Naive thymus-derived CD4-positive, alpha-beta T cell (primary cell): ENCODE data around the gene HRAS. TPM values are rescaled to one million over a fixed set of nuclear protein-coding genes. Genes with fewer than 3 reads are reported as not detected.

Experiments used
- ATAC-seq: fragments of 150-1000 bp; cut with Tn5 transposase; 2 replicates; pipeline ENCODE4 v1.10.0; 2021; ENCODE audit warnings: mild to moderate bottlenecking, moderate library complexity
- CTCF ChIA-PET: fragments of 350-600 bp; sonication (Branson Sonifier 250); formaldehyde crosslinking; loops from one replicate; lab custom pipeline; 2021; ENCODE audit warnings: antibody characterized with exemption; lab: Charles Lee
- POLR2A ChIA-PET: fragments of 350-600 bp; sonication (Branson Sonifier 250); formaldehyde crosslinking; loops from one replicate; lab custom pipeline; 2021; ENCODE audit warnings: antibody characterized with exemption, inconsistent platforms; lab: Charles Lee
- DNase-seq, 9 donors: peaks; one replicate each; pipeline versions ENCODE4 v3.0.0 to v3.0.0-alpha.2; 2020 to 2022; ENCODE audit warnings: mixed read lengths in 1 of 9
- H3K27ac ChIP-seq: one replicate; pipeline ENCODE4 v1.7.0; 2013; ENCODE audit warnings: mild to moderate bottlenecking, low read depth, low read length, moderate library complexity
- H3K27me3 ChIP-seq, 2 donors: one replicate each; pipeline ENCODE4 v1.7.0; 2013; ENCODE audit warnings: low read length in 2 of 2, mild to moderate bottlenecking in 2 of 2, moderate library complexity in 2 of 2; ENCODE audit not compliant: control insufficient read depth in 2 of 2, insufficient read depth in 2 of 2
- H3K36me3 ChIP-seq, 3 experiments: 1 replicate in 2 of 3; 2 replicates in 1 of 3; pipeline ENCODE4 v1.7.0; 2013; ENCODE audit warnings: low read length in 3 of 3, mild to moderate bottlenecking in 3 of 3, moderate library complexity in 1 of 3; ENCODE audit not compliant: insufficient read depth in 3 of 3, control insufficient read depth in 2 of 3
- H3K4me1 ChIP-seq, 2 donors: one replicate each; pipeline ENCODE4 v1.7.0; 2013; ENCODE audit warnings: low read length in 2 of 2, mild to moderate bottlenecking in 2 of 2, moderate library complexity in 1 of 2; ENCODE audit not compliant: control insufficient read depth in 2 of 2, insufficient read depth in 2 of 2
- H3K4me3 ChIP-seq: 2 replicates; pipeline ENCODE4 v1.7.0; 2013; ENCODE audit warnings: mild to moderate bottlenecking, low read length
- H3K9me3 ChIP-seq, 3 experiments: 1 replicate in 2 of 3; 2 replicates in 1 of 3; pipeline ENCODE4 v1.7.0; 2013; ENCODE audit warnings: low read length in 3 of 3; ENCODE audit not compliant: control insufficient read depth in 2 of 3
- H3K27ac Mint-ChIP-seq, 9 donors: one replicate each; pipeline ENCODE4 v1.8.0; 2020 to 2022; ENCODE audit warnings: mixed read lengths in 9 of 9, mild to moderate bottlenecking in 8 of 9, moderate library complexity in 5 of 9, inconsistent platforms in 2 of 9
- H3K27me3 Mint-ChIP-seq, 5 donors: one replicate each; pipeline ENCODE4 v1.8.0; 2021 to 2022; ENCODE audit warnings: mixed read lengths in 5 of 5, mild to moderate bottlenecking in 1 of 5
- H3K36me3 Mint-ChIP-seq, 5 donors: one replicate each; pipeline ENCODE4 v1.8.0; 2020 to 2022; ENCODE audit warnings: mixed read lengths in 5 of 5, mild to moderate bottlenecking in 3 of 5, inconsistent platforms in 1 of 5
- H3K4me1 Mint-ChIP-seq, 7 donors: one replicate each; pipeline ENCODE4 v1.8.0; 2020 to 2022; ENCODE audit warnings: mixed read lengths in 7 of 7, mild to moderate bottlenecking in 3 of 7, inconsistent platforms in 1 of 7
- H3K4me3 Mint-ChIP-seq, 10 donors: one replicate each; pipeline ENCODE4 v1.8.0; 2020 to 2022; ENCODE audit warnings: mild to moderate bottlenecking in 10 of 10, mixed read lengths in 10 of 10, moderate library complexity in 6 of 10, inconsistent platforms in 2 of 10
- H3K9me3 Mint-ChIP-seq, 11 donors: one replicate each; pipeline ENCODE4 v1.8.0; 2020 to 2022; ENCODE audit warnings: mixed read lengths in 11 of 11, mild to moderate bottlenecking in 4 of 11, inconsistent platforms in 1 of 11, moderate library complexity in 1 of 11
- intact Hi-C, 2 donors: fragments of 100-400 bp; cut with micrococcal nuclease; formaldehyde crosslinking; loops; one replicate each; pipeline ENCODE4 v1.15.1; 2023
- polyA plus RNA-seq, 2 donors: library from polyadenylated mRNA; unstranded; fragments of 300-500 nt; fragmentation: Illumina TruSeq; gene quantifications; one replicate each; pipeline ENCODE4 v1.2.3, GENCODE V29; 2021
- total RNA-seq, 6 experiments: library from RNA in 5 of 6; stranded (reverse) in 5 of 6; gene quantifications; 1 replicate in 5 of 6; 2 replicates in 1 of 6; pipeline ENCODE4 v1.2.3 and lab custom pipeline; 2021 to 2026

Gene HRAS
- total and polyA plus RNA-seq, 7 experiments from 2014 or later: 12.6 to 52.0 (median 29.0) TPM

GRCh38 chr11:504994-505344 is 30.4 kb downstream of the HRAS start:
- no peaks in the 10 kb centered on the region for H3K9me3 ChIP-seq
- peaks cover 0 to 11% (median 3%) of the 10 kb centered on the region in 5 donors for H3K36me3 Mint-ChIP-seq
- intact Hi-C loops: loop anchor here (5.0 kb wide), 4 partner anchors 148 to 757 kb away; partner anchors contain the start of genes IFITM1 (in 1 of the 2) and IFITM2 (in 1 of the 2)
- H3K4me1 ChIP-seq: peaks cover 12 to 26% of the 10 kb centered on the region in 2 donors
- H3K4me3 ChIP-seq: no peak overlapping the region
- H3K27ac ChIP-seq: peak overlapping the region; percentile 99
- peaks cover 5 to 33% (median 24%) of the 10 kb centered on the region in 7 donors for H3K4me1 Mint-ChIP-seq
- DNase-seq: no peak
- ATAC-seq: no peak
- H3K4me3 Mint-ChIP-seq: peak overlapping the region; percentile 61 to 99 (median 86)
- no peaks in the 10 kb centered on the region for H3K27me3 ChIP-seq
- peak overlapping the region in 8 of 9 donors; percentile 14 to 100 (median 99) for H3K27ac Mint-ChIP-seq
- no peaks in the 10 kb centered on the region for H3K27me3 Mint-ChIP-seq
- CTCF ChIA-PET: no interaction called here
- peaks cover 0 to 27% (median 10%) of the 10 kb centered on the region in 3 experiments for H3K36me3 ChIP-seq
- POLR2A ChIA-PET: interaction anchor here (0.6 kb wide), 1 partner anchor 50 kb away, joined by 3 read pairs; no protein-coding TSS in a partner anchor
- H3K9me3 Mint-ChIP-seq: peaks cover 0 to 4% (median 0%) of the 10 kb centered on the region in 11 donors

- Histone ChIP-seq H3K27me3 (no peaks in the 10 kb centered on the region), H3K9me3 (no peaks in the 10 kb centered on the region), H3K27ac (no peak overlapping the region), H3K4me3 (no peak overlapping the region), H3K36me3 (peaks cover 0 to 33% (median 16%) of the 10 kb centered on the region in 3 experiments), H3K4me1 (peaks cover 12 to 26% of the 10 kb centered on the region in 2 donors)
- H3K27me3 Mint-ChIP-seq: no peaks in the 10 kb centered on the region
- ChIA-PET POLR2A (interaction anchor here (0.6 to 1.2 kb wide), 2 partner anchors 47 to 51 kb away, joined by 3 read pairs; no protein-coding TSS in a partner anchor), CTCF (no interaction called here)
- H3K4me1 Mint-ChIP-seq: peaks cover 5 to 31% (median 24%) of the 10 kb centered on the region in 7 donors
- ATAC-seq (no peak), DNase-seq (peak in 1 of 9 donors; percentile 47)
- peak overlapping the region in 5 of 9 donors; percentile 73 to 100 (median 98) for H3K27ac Mint-ChIP-seq
- peaks cover 0 to 4% (median 0%) of the 10 kb centered on the region in 11 donors for H3K9me3 Mint-ChIP-seq
- intact Hi-C loops: no loop called here
- peaks cover 0 to 7% (median 0%) of the 10 kb centered on the region in 5 donors for H3K36me3 Mint-ChIP-seq
- H3K4me3 Mint-ChIP-seq: peak overlapping the region; percentile 61 to 99 (median 86)
Measured at GRCh38 chr11:504053-504993, 31.1 kb downstream of the HRAS start.

DNA sequence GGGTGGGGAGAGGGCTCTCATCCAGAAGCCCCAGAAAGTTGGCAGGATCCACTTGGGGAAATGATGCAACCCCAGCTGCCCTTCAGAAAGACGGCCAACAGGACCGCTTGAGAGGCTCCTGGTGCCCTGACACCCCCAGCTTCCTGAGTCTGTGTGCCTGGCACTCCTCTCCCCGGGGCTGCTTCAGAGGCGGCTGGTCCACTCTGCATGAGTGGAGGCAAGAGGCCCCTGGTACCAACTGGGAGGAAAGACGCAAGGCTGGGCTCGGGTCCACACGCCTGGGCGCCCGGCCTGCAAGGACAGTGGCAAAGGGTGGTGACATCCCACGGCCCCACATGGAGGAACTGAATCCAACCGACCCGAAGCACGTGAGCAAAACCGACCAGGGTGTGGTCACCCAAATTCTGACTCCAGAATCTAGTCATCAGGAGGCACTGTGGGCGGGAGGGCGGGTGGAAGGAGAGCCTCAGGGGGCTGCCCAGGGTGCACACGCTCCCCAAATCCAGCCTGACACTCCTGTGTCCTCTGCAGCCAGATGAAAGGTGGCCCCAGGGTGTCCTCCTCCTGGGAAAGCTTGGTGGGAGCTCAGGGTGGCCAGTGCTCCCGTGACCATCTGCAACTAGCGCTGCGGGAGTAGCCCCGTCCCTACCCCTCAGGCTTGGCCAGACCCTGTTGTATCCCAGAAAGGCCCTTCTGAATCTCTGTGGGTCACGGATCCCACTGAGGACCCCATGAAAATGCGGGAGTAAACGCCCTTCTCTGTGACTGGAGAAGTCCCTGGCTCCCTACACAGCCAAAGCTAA is 32.0 kb downstream of the HRAS start:
- DNase-seq: peak in 1 of 9 donors; percentile 29
- ChIA-PET POLR2A (interaction anchor here (1.2 kb wide), 1 partner anchor 46 kb away, joined by 3 read pairs; no protein-coding TSS in a partner anchor), CTCF (no interaction called here)
- Histone ChIP-seq H3K9me3 (no peaks in the 10 kb centered on the region), H3K4me1 (peaks cover 12 to 26% of the 10 kb centered on the region in 2 donors), H3K27me3 (no peaks in the 10 kb centered on the region), H3K4me3 (no peak overlapping the region), H3K36me3 (peaks cover 0 to 43% (median 24%) of the 10 kb centered on the region in 3 experiments), H3K27ac (no peak overlapping the region)
- Mint-ChIP-seq H3K27me3 (no peaks in the 10 kb centered on the region), H3K27ac (peak overlapping the region in 1 of 9 donors; percentile 9), H3K36me3 (peaks cover 0 to 7% (median 0%) of the 10 kb centered on the region in 5 donors), H3K4me3 (peak overlapping the region in 3 of 10 donors; percentile 21 to 96 (median 48)), H3K9me3 (peaks cover 0 to 4% (median 0%) of the 10 kb centered on the region in 11 donors), H3K4me1 (peaks cover 5 to 29% (median 24%) of the 10 kb centered on the region in 7 donors)
- intact Hi-C loops: no loop called here
- ATAC-seq: no peak

GRCh38 chr11:502288-503178 is 32.8 kb downstream of the HRAS start:
- peaks cover 0 to 4% (median 0%) of the 10 kb centered on the region in 11 donors for H3K9me3 Mint-ChIP-seq

GRCh38 chr11:501683-502287 is 33.6 kb downstream of the HRAS start:
- POLR2A ChIA-PET: interaction anchor here (0.6 kb wide), 1 partner anchor 34 kb away, joined by 3 read pairs; the partner anchor contains the start of gene HRAS
- CTCF ChIA-PET: no interaction called here

More at GRCh38 chr11:502288-503178, 32.8 kb downstream of the HRAS start:
- Histone ChIP-seq H3K27ac (no peak overlapping the region), H3K4me1 (peaks cover 12 to 19% of the 10 kb centered on the region in 2 donors), H3K9me3 (no peaks in the 10 kb centered on the region), H3K36me3 (peaks cover 0 to 51% (median 32%) of the 10 kb centered on the region in 3 experiments), H3K27me3 (no peaks in the 10 kb centered on the region), H3K4me3 (no peak overlapping the region)
- H3K4me3 Mint-ChIP-seq: no peak overlapping the region
- ChIA-PET CTCF (no interaction called here), POLR2A (interaction anchor here (0.6 kb wide), 1 partner anchor 33 kb away, joined by 3 read pairs; the partner anchor contains the start of gene HRAS)
- peaks cover 9 to 27% (median 20%) of the 10 kb centered on the region in 7 donors for H3K4me1 Mint-ChIP-seq
- peak overlapping the region in 1 of 9 donors; percentile 13 for H3K27ac Mint-ChIP-seq
- no peak for ATAC-seq
- intact Hi-C loops: no loop called here
- no peak for DNase-seq
- H3K27me3 Mint-ChIP-seq: no peaks in the 10 kb centered on the region
- peaks cover 2 to 13% (median 5%) of the 10 kb centered on the region in 5 donors for H3K36me3 Mint-ChIP-seq

More at GRCh38 chr11:501683-502287, 33.6 kb downstream of the HRAS start:
- ATAC-seq: no peak
- Histone ChIP-seq H3K36me3 (peaks cover 0 to 59% (median 35%) of the 10 kb centered on the region in 3 experiments), H3K27ac (no peak overlapping the region), H3K27me3 (no peaks in the 10 kb centered on the region), H3K4me1 (peaks cover 12 to 18% of the 10 kb centered on the region in 2 donors), H3K9me3 (no peaks in the 10 kb centered on the region), H3K4me3 (no peak overlapping the region)
- H3K9me3 Mint-ChIP-seq: peaks cover 0 to 4% (median 0%) of the 10 kb centered on the region in 11 donors
- H3K4me1 Mint-ChIP-seq: peaks cover 9 to 32% (median 22%) of the 10 kb centered on the region in 7 donors
- intact Hi-C loops: no loop called here
- H3K36me3 Mint-ChIP-seq: peaks cover 7 to 20% (median 9%) of the 10 kb centered on the region in 5 donors
- no peak for DNase-seq
- H3K4me3 Mint-ChIP-seq: peak overlapping the region in 1 of 10 donors; percentile 37
- peak overlapping the region in 1 of 9 donors; percentile 58 for H3K27ac Mint-ChIP-seq
- no peaks in the 10 kb centered on the region for H3K27me3 Mint-ChIP-seq
